Stomach (tissue), 9 donors: ENCODE measurements around the gene RASAL2. TPM values are rescaled to one million over a fixed set of nuclear protein-coding genes. Genes with fewer than 3 reads are reported as not detected.
"Not testable (repeated sequence)": the region's sequence is repeated elsewhere in the genome, so short reads cannot be mapped to it uniquely, and the experiment has no call there.

Experiments
- DNase-seq, 2 donors: peaks; one replicate each; pipeline versions ENCODE4 v3.0.0 to v3.0.0-alpha.2; 2013 to 2019
- H3K27ac ChIP-seq, 5 donors: fragments of 200-600 bp in 4 of 5; sonication (generic) in 4 of 5; one replicate each; pipeline ENCODE4 v1.5.1; 2013 to 2019; ENCODE audit warnings: mild to moderate bottlenecking in 1 of 5, moderate library complexity in 1 of 5
- H3K27me3 ChIP-seq, 3 donors: fragments of 200-600 bp; sonication (generic); one replicate each; pipeline ENCODE4 v1.5.1; 2017 to 2019; ENCODE audit warnings: mixed run types in 1 of 3
- H3K36me3 ChIP-seq, 4 donors: fragments of 200-600 bp; sonication (generic); 1 replicate in 3 of 4; 2 replicates in 1 of 4; pipeline ENCODE4 v1.5.1; 2016 to 2019
- H3K4me1 ChIP-seq, 4 donors: fragments of 200-600 bp; sonication (generic); one replicate each; pipeline ENCODE4 v1.5.1; 2016 to 2019
- H3K4me3 ChIP-seq, 4 donors: fragments of 200-600 bp; sonication (generic) in 3 of 4; one replicate each; pipeline ENCODE4 v1.5.1; 2016 to 2019; ENCODE audit warnings: mild to moderate bottlenecking in 1 of 4
- H3K9me3 ChIP-seq, 4 donors: fragments of 200-600 bp; sonication (generic); one replicate each; pipeline ENCODE4 v1.5.1; 2016 to 2019
- CTCF ChIP-seq, 7 experiments: fragments of 450-650 bp in 4 of 7; fragments of 200-600 bp in 3 of 7; sonication (generic) in 3 of 7; IDR thresholded peaks; one replicate each; pipeline ENCODE4 v1.5.1; 2016 to 2019; ENCODE audit warnings: antibody characterized with exemption in 7 of 7, control low read depth in 2 of 7, mild to moderate bottlenecking in 1 of 7
- EP300 ChIP-seq: sonication (generic); formaldehyde crosslinking; IDR thresholded peaks from one replicate; pipeline ENCODE4 v1.6.1; 2017; ENCODE audit warnings: antibody characterized with exemption
- POLR2A ChIP-seq, 4 donors: fragments of 450-650 bp; IDR thresholded peaks; one replicate each; pipeline ENCODE4 v1.6.1; 2016; ENCODE audit warnings: antibody characterized with exemption in 4 of 4, control low read depth in 2 of 4, mild to moderate bottlenecking in 1 of 4, moderate library complexity in 1 of 4
- POLR2AphosphoS5 ChIP-seq, 3 donors: sonication (generic); formaldehyde crosslinking; IDR thresholded peaks; one replicate each; pipeline ENCODE4 v1.6.1; 2016; ENCODE audit warnings: antibody characterized with exemption in 3 of 3
- WGBS, 5 donors: extraction: QIAGEN DNeasy Blood & Tissue Kit in 3 of 5; methylation state at CpG; one replicate each; pipeline versions ENCODE4 v1.1.5 to v1.1.7; 2013 to 2018; 5-methylcytosine and 5-hydroxymethylcytosine counted together
- intact Hi-C: fragments of 100-400 bp; cut with DNase I; formaldehyde crosslinking; loops from one replicate; pipeline ENCODE4 v1.15.1; 2023; ENCODE audit warnings: low total_unique reads
- polyA plus RNA-seq, 3 donors: library from polyadenylated mRNA; stranded (reverse); fragments of 200-250 nt; gene quantifications; one replicate each; pipeline ENCODE4 v1.2.3, GENCODE V29; 2013
- total RNA-seq, 5 donors: library from RNA; depleted of rRNA; stranded (reverse); fragments of >200 nt; gene quantifications; one replicate each; pipeline versions ENCODE4 v1.1.0 to v1.2.3, GENCODE V29; 2014 to 2016
- donor health status: healthy with polysubstance abuse.
- donor health status: Bipolar disorder and iron deficiency.
- donor health status: healthy.

Gene RASAL2
- total and polyA plus RNA-seq, 8 donors = 1.2 to 47.5 (median 14.3) TPM

- no peaks in the 10 kb centered on the region for H3K9me3 ChIP-seq
- WGBS, 5 donors = 22 to 35% (median 32%) methylated on average over 5 of the region's 5 CpGs
- H3K4me3 ChIP-seq = no peak overlapping the region
- intact Hi-C loops = no loop called here
- peaks cover 0 to 51% (median 23%) of the 10 kb centered on the region in 4 donors for H3K4me1 ChIP-seq
- no peaks in the 10 kb centered on the region for H3K27me3 ChIP-seq
- DNase-seq = peak in 1 of 2 donors; percentile 75
- TF ChIP-seq EP300 (no peak), CTCF (IDR thresholded peaks at IDR 0.05) (peak in 4 of 7 experiments; percentile 19 to 59 (median 45))
- H3K36me3 ChIP-seq = no peaks in the 10 kb centered on the region
- peak overlapping the region in 3 of 5 donors; percentile 12 to 58 (median 31) for H3K27ac ChIP-seq
These were observed 250.7 kb downstream of the RASAL2 start for GRCh38 chr1:178344513-178345091.

GRCh38 chr1:178345238-178345637 lies 251.3 kb downstream of the RASAL2 start:
- no peak for TF ChIP-seq EP300
- no peak for TF ChIP-seq CTCF (IDR thresholded peaks at IDR 0.05)
- no peak for TF ChIP-seq POLR2A (IDR thresholded peaks at IDR 0.05)
- TF ChIP-seq POLR2AphosphoS5 (IDR thresholded peaks at IDR 0.05) = no peak
- intact Hi-C loops = no loop called here
- H3K4me3 ChIP-seq = no peak overlapping the region
- H3K27ac ChIP-seq = peak overlapping the region in 1 of 5 donors; percentile 31
- no peak for DNase-seq
- H3K4me1 ChIP-seq = peaks cover 2 to 47% (median 24%) of the 10 kb centered on the region in 4 donors
- no peaks in the 10 kb centered on the region for H3K9me3 ChIP-seq
- 55 to 70% (median 65%) methylated on average over 4 of the region's 4 CpGs for WGBS, 5 donors
- no peaks in the 10 kb centered on the region for H3K27me3 ChIP-seq
- no peaks in the 10 kb centered on the region for H3K36me3 ChIP-seq

- DNase-seq = no peak
- no peak overlapping the region for H3K4me3 ChIP-seq
- no peak for TF ChIP-seq POLR2A (IDR thresholded peaks at IDR 0.05)
- no peak for TF ChIP-seq POLR2AphosphoS5 (IDR thresholded peaks at IDR 0.05)
- TF ChIP-seq EP300 = no peak
- no peak for TF ChIP-seq CTCF (IDR thresholded peaks at IDR 0.05)
- H3K36me3 ChIP-seq = no peaks in the 10 kb centered on the region
- 23 to 64% (median 42%) methylated on average over 1 of the region's 1 CpG for WGBS, 5 donors
- peaks cover 4 to 49% (median 25%) of the 10 kb centered on the region in 4 donors for H3K4me1 ChIP-seq
- no peaks in the 10 kb centered on the region for H3K9me3 ChIP-seq
- no peaks in the 10 kb centered on the region for H3K27me3 ChIP-seq
- intact Hi-C loops = no loop called here
- H3K27ac ChIP-seq = no peak overlapping the region
These were observed 251.9 kb downstream of the RASAL2 start for GRCh38 chr1:178345807-178346206.

GRCh38 chr1:178349801-178350200 lies 255.9 kb downstream of the RASAL2 start:
- Histone ChIP-seq H3K4me1 (peaks cover 4 to 21% (median 12%) of the 10 kb centered on the region in 4 donors), H3K36me3 (no peaks in the 10 kb centered on the region), H3K27me3 (no peaks in the 10 kb centered on the region), H3K4me3 (no peak overlapping the region), H3K9me3 (peaks cover 0 to 8% (median 7%) of the 10 kb centered on the region in 4 donors), H3K27ac (no peak overlapping the region)
- intact Hi-C loops = no loop called here
- TF ChIP-seq POLR2AphosphoS5 (IDR thresholded peaks at IDR 0.05) (no peak), CTCF (IDR thresholded peaks at IDR 0.05) (no peak), POLR2A (IDR thresholded peaks at IDR 0.05) (no peak), EP300 (no peak)
- DNase-seq = no peak
- WGBS, 5 donors = 51 to 63% (median 58%) methylated on average over 3 of the region's 3 CpGs

- DNase-seq, H3K27ac ChIP-seq, intact Hi-C loops, H3K27me3 ChIP-seq, H3K9me3 ChIP-seq, H3K4me3 ChIP-seq, H3K36me3 ChIP-seq: not testable (repeated sequence)
- H3K4me1 ChIP-seq = peaks cover 0 to 14% (median 6%) of the 10 kb centered on the region in 4 donors
- whole genome bisulfite sequencing, 5 donors = 70 to 96% (median 79%) methylated on average over 1 of the region's 1 CpG
These were observed 258.0 kb downstream of the RASAL2 start for GRCh38 chr1:178351911-178352310.
